ENCODE measurements around the gene IPPK.

DNA sequence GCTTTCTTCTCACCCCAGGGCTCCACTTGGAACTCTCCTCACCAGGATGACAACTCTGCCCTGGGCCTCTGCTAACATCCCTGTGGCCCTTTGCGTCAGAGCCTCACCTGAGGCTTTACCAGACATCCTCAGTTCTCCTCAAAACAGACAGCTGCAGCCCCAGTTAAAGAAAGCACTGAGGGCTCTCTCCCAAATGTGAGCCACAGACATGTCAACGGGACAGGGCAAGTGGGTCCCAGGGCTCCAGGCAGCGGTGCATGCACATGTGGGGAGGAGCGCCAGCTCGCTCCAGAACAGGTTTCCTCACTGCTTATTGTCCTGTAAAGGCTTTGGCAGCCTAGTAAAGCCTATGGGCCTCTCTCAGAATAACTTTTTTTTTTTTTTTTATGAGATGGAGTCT is 37.3 kb downstream of the IPPK start:
- TF ChIP-seq, protein P1, sequence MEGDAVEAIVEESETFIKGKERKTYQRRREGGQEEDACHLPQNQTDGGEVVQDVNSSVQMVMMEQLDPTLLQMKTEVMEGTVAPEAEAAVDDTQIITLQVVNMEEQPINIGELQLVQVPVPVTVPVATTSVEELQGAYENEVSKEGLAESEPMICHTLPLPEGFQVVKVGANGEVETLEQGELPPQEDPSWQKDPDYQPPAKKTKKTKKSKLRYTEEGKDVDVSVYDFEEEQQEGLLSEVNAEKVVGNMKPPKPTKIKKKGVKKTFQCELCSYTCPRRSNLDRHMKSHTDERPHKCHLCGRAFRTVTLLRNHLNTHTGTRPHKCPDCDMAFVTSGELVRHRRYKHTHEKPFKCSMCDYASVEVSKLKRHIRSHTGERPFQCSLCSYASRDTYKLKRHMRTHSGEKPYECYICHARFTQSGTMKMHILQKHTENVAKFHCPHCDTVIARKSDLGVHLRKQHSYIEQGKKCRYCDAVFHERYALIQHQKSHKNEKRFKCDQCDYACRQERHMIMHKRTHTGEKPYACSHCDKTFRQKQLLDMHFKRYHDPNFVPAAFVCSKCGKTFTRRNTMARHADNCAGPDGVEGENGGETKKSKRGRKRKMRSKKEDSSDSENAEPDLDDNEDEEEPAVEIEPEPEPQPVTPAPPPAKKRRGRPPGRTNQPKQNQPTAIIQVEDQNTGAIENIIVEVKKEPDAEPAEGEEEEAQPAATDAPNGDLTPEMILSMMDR (IDR thresholded peaks at IDR 0.05) = no peak
- TF ChIP-seq EP300 (IDR thresholded peaks at IDR 0.05) = no peak
- TF ChIP-seq POLR2A (IDR thresholded peaks at IDR 0.05) = no peak

Data from tibial nerve (tissue), 4 donors.